ENCODE measurements around the gene MOGAT2.

MOGAT2 gene

DNA sequence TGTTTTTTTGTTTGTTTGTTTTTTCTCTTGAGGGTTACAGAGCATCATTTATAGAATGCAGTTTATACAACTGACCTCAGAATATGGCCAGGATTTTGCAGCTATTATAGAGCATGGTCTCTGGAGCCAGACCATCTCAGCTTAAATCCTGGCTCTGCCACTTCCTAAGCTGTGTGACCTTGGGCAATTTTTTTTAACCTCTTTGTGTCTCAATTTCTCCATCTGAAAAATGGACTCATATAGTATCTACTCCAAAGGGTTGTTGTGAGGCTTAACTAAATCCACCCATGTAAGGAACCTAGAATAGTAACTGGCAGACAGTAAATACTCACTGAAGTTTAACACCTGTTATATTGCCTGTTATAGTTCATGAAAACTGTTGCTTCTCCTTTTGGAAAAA lies 42.6 kb downstream of the MOGAT2 start:
- no peak for DNase-seq
- H3K27ac Mint-ChIP-seq: no peak overlapping the region
- no peaks in the 10 kb centered on the region for H3K36me3 Mint-ChIP-seq (ENCODE audit: low read depth)
- H3K9me3 Mint-ChIP-seq: peaks cover 2% of the 10 kb centered on the region
- H3K4me3 Mint-ChIP-seq: no peak overlapping the region
- H3K4me1 Mint-ChIP-seq: peaks cover 32% of the 10 kb centered on the region
- peaks cover 41% of the 10 kb centered on the region for H3K27me3 Mint-ChIP-seq (ENCODE audit: low read depth, poor library complexity)
- no peak for TF ChIP-seq CTCF (IDR thresholded peaks at IDR 0.05)

GRCh38 chr11:75760710-75761493 lies 43.3 kb downstream of the MOGAT2 start:
- DNase-seq: no peak
- no peak for TF ChIP-seq CTCF (IDR thresholded peaks at IDR 0.05)
- H3K36me3 Mint-ChIP-seq (ENCODE audit: low read depth): no peaks in the 10 kb centered on the region
- no peaks in the 10 kb centered on the region for H3K9me3 Mint-ChIP-seq
- H3K4me3 Mint-ChIP-seq: no peak overlapping the region
- H3K4me1 Mint-ChIP-seq: peaks cover 32% of the 10 kb centered on the region
- H3K27me3 Mint-ChIP-seq (ENCODE audit: low read depth, poor library complexity): peaks cover 45% of the 10 kb centered on the region
- no peak overlapping the region for H3K27ac Mint-ChIP-seq

DNA sequence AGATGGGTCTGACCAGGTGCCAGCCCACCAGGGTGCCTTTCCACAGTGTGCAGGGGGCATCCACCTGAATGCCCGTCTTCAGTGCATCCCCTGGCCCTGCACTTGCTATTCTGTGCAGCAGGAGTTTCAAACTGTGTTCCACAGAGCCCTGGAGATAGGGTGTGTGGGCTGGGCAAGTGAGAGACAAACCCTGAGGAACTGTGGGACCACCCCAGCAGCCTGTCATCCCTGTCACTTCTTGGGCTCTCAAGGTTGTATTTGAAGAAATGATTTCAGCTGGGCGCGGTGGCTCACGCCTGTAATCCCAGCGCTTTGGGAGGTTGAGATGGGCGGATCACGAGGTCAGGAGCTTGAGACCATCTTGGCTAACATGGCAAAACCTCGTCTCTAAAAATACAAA lies 44.5 kb downstream of the MOGAT2 start:
- DNase-seq: no peak
- Mint-ChIP-seq H3K36me3 (ENCODE audit: low read depth) (no peaks in the 10 kb centered on the region), H3K27me3 (ENCODE audit: low read depth, poor library complexity) (peaks cover 44% of the 10 kb centered on the region), H3K9me3 (peaks cover under 1% of the 10 kb centered on the region), H3K4me3 (no peak overlapping the region), H3K4me1 (peaks cover 38% of the 10 kb centered on the region), H3K27ac (no peak overlapping the region)
- no peak for TF ChIP-seq CTCF (IDR thresholded peaks at IDR 0.05)

GRCh38 chr11:75762885-75763284 lies 45.2 kb downstream of the MOGAT2 start:
- DNase-seq: no peak
- no peaks in the 10 kb centered on the region for H3K36me3 Mint-ChIP-seq (ENCODE audit: low read depth)
- peaks cover 43% of the 10 kb centered on the region for H3K4me1 Mint-ChIP-seq
- H3K9me3 Mint-ChIP-seq: peaks cover 5% of the 10 kb centered on the region
- no peak overlapping the region for H3K4me3 Mint-ChIP-seq
- peaks cover 49% of the 10 kb centered on the region for H3K27me3 Mint-ChIP-seq (ENCODE audit: low read depth, poor library complexity)
- H3K27ac Mint-ChIP-seq: no peak overlapping the region
- TF ChIP-seq CTCF (IDR thresholded peaks at IDR 0.05): no peak

GRCh38 chr11:75763846-75764245 lies 46.2 kb downstream of the MOGAT2 start:
- no peak for DNase-seq
- Mint-ChIP-seq H3K9me3 (peaks cover 5% of the 10 kb centered on the region), H3K4me3 (no peak overlapping the region), H3K36me3 (ENCODE audit: low read depth) (no peaks in the 10 kb centered on the region), H3K4me1 (peaks cover 42% of the 10 kb centered on the region), H3K27ac (no peak overlapping the region), H3K27me3 (ENCODE audit: low read depth, poor library complexity) (peaks cover 51% of the 10 kb centered on the region)
- TF ChIP-seq CTCF (IDR thresholded peaks at IDR 0.05): no peak

DNA sequence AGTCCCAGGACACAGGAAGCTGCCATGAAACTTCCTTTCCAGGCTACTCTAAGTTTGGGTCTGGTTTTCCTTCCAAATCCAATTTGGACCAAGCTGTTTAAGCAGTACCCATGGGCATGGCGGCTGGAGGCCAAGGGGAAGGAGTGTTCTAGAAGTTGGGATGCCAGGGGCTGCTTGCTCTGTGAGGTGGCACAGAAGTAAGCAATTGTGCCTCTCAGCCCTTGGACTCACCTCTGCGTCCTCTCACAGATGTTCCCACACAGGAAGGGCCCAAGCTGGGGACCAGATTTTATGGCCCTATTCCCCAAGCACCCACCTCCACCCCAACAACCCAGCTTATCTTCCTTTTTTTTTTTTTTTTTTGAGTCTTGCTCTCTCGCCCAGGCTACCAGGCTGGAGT lies 47.5 kb downstream of the MOGAT2 start:
- peaks cover 5% of the 10 kb centered on the region for H3K9me3 Mint-ChIP-seq

More for the DNA sequence above, 47.5 kb downstream of the MOGAT2 start:
- no peak for TF ChIP-seq CTCF (IDR thresholded peaks at IDR 0.05)
- Mint-ChIP-seq H3K36me3 (ENCODE audit: low read depth) (no peaks in the 10 kb centered on the region), H3K4me1 (peaks cover 40% of the 10 kb centered on the region), H3K27ac (no peak overlapping the region), H3K4me3 (no peak overlapping the region), H3K27me3 (ENCODE audit: low read depth, poor library complexity) (peaks cover 61% of the 10 kb centered on the region)
- no peak for DNase-seq
